Measurements from ENCODE around the gene SAMD11. TPM values are rescaled to one million over a fixed set of nuclear protein-coding genes. Genes with fewer than 3 reads are reported as not detected.
"Not testable (repeated sequence)": the region's sequence is repeated elsewhere in the genome, so short reads cannot be mapped to it uniquely, and the experiment has no call there.

The SAMD11 gene
- polyA plus RNA-seq, 1 of the 3 experiments (the other 2 are of a cell fraction): 2.1 TPM

DNA sequence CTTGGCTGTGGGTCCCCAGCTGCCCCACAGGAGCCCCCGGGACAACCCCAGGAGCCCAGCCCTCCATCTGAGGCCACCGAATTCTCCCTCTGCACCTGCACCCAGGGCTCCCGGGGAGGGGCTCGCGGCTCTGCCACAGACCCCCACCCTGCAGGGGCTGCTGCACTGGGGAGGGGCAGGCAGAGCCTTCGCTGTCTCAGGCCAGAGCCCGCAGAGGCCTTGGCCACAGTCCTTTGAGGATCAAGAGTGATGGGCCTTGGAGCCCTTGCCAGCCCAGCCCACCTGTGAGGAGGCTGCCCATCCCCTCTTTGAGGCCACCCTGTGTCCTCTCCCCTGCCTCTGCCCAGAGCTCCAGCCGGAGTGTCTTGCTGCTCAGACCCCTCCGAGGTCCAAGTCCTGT lies 51.6 kb downstream of the SAMD11 start (continued):
- TF ChIP-seq, protein P1, sequence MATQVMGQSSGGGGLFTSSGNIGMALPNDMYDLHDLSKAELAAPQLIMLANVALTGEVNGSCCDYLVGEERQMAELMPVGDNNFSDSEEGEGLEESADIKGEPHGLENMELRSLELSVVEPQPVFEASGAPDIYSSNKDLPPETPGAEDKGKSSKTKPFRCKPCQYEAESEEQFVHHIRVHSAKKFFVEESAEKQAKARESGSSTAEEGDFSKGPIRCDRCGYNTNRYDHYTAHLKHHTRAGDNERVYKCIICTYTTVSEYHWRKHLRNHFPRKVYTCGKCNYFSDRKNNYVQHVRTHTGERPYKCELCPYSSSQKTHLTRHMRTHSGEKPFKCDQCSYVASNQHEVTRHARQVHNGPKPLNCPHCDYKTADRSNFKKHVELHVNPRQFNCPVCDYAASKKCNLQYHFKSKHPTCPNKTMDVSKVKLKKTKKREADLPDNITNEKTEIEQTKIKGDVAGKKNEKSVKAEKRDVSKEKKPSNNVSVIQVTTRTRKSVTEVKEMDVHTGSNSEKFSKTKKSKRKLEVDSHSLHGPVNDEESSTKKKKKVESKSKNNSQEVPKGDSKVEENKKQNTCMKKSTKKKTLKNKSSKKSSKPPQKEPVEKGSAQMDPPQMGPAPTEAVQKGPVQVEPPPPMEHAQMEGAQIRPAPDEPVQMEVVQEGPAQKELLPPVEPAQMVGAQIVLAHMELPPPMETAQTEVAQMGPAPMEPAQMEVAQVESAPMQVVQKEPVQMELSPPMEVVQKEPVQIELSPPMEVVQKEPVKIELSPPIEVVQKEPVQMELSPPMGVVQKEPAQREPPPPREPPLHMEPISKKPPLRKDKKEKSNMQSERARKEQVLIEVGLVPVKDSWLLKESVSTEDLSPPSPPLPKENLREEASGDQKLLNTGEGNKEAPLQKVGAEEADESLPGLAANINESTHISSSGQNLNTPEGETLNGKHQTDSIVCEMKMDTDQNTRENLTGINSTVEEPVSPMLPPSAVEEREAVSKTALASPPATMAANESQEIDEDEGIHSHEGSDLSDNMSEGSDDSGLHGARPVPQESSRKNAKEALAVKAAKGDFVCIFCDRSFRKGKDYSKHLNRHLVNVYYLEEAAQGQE (IDR thresholded peaks at IDR 0.05; ENCODE audit: low read depth, low read length): no peak
- TF ChIP-seq YY1 (IDR thresholded peaks at IDR 0.05; ENCODE audit: low read depth): no peak
- TF ChIP-seq, protein P2, sequence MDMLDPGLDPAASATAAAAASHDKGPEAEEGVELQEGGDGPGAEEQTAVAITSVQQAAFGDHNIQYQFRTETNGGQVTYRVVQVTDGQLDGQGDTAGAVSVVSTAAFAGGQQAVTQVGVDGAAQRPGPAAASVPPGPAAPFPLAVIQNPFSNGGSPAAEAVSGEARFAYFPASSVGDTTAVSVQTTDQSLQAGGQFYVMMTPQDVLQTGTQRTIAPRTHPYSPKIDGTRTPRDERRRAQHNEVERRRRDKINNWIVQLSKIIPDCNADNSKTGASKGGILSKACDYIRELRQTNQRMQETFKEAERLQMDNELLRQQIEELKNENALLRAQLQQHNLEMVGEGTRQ (IDR thresholded peaks at IDR 0.05; ENCODE audit: borderline replicate concordance, low read depth, low read length): no peak
- no peak for TF ChIP-seq MEF2A (IDR thresholded peaks at IDR 0.05; ENCODE audit: borderline replicate concordance, low read depth)
- no peak for TF ChIP-seq FOXM1 (IDR thresholded peaks at IDR 0.05; ENCODE audit: low read depth)
- TF ChIP-seq, protein P3, sequence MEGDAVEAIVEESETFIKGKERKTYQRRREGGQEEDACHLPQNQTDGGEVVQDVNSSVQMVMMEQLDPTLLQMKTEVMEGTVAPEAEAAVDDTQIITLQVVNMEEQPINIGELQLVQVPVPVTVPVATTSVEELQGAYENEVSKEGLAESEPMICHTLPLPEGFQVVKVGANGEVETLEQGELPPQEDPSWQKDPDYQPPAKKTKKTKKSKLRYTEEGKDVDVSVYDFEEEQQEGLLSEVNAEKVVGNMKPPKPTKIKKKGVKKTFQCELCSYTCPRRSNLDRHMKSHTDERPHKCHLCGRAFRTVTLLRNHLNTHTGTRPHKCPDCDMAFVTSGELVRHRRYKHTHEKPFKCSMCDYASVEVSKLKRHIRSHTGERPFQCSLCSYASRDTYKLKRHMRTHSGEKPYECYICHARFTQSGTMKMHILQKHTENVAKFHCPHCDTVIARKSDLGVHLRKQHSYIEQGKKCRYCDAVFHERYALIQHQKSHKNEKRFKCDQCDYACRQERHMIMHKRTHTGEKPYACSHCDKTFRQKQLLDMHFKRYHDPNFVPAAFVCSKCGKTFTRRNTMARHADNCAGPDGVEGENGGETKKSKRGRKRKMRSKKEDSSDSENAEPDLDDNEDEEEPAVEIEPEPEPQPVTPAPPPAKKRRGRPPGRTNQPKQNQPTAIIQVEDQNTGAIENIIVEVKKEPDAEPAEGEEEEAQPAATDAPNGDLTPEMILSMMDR (IDR thresholded peaks at IDR 0.05): no peak

DNA sequence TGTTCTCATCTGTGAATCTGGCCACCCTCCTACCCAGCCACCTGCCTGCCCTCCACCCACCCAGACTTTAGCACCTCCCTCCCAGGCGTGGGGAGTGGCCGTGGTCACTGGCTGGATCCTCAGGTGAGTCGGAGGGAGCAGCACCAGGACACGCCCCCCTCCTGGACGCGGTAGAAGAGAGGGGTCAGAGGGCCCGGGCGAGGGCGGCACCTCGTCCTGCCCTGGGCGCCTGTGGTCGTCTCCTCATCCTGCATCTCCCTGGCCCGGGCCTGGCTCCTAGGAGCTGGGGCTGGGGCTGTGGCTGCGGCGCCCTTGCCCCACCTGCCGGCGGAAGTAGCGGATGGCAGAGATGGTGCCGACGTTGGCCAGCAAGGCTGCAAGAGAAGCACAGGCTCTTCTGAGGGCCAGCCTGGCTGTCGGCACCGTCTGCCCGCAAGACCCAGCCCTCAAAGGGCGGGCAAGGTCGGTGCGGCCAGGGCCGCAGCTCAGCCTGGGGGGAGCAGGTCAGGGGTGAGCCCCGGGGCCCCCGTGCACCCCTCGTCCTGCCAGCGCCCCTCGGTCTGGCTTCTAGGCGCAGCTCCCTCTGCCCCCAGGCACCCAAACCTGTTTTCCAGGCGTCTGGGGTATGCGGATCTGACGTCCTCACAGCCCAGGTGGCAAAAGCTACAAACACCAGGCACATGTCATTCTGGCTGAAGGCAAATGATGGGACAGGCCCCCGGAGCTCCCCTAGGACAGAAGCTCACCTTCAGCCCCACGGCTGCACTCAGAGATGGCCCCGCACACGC lies 52.4 kb downstream of the SAMD11 start:
- peaks cover 0 to 19% of the 10 kb centered on the region in 2 experiments; a peak in 1 of 4 replicates for H3K4me1 ChIP-seq (ENCODE audit: control insufficient read depth in 1 of 2, insufficient read depth in 2 of 2, low read depth in 1 of 2, low read length in 1 of 2)
- POLR2A ChIA-PET: interaction anchor here (0.8 to 1.3 kb wide), 3 partner anchors 8 to 71 kb away, joined by 3 to 6 read pairs (median 5); no protein-coding TSS in a partner anchor
- peak overlapping the region; percentile 59 to 73 for H3K4me3 ChIP-seq (ENCODE audit: low read depth in 2 of 2, low read length in 1 of 2)
- peak overlapping the region; percentile 21; the same call in 1 of the 2 replicates for H3K9ac ChIP-seq
- H4K20me1 ChIP-seq (ENCODE audit: insufficient read depth): no peaks in the 10 kb centered on the region
- peak overlapping the region in 1 of 2 experiments; percentile 58; a peak in 1 of 4 replicates for H3K27ac ChIP-seq (ENCODE audit: low read depth in 2 of 2, low read length in 1 of 2)
- H3K36me3 ChIP-seq (replicated peaks in 1 of 2; ENCODE audit: control insufficient read depth in 1 of 2, insufficient read depth in 2 of 2, low read length in 1 of 2): no peaks in the 10 kb centered on the region
- H3F3A ChIP-seq (replicated peaks; ENCODE audit: insufficient read depth): peaks cover 3% of the 10 kb centered on the region
- CTCF ChIA-PET: interaction anchor here (0.6 to 2.5 kb wide), 17 partner anchors 8 to 107 kb away, joined by 3 to 24 read pairs (median 4); partner anchors contain the start of gene NOC2L
- H3K9me3 ChIP-seq: no peaks in the 10 kb centered on the region
- H2AFZ ChIP-seq (ENCODE audit: low read depth): peak overlapping the region; percentile 92
- H3K4me2 ChIP-seq: peak overlapping the region; percentile 88
- H3K27me3 ChIP-seq (ENCODE audit: insufficient read depth): no peaks in the 10 kb centered on the region
- no peaks in the 10 kb centered on the region for H3K9me2 ChIP-seq
- WGBS (ENCODE audit: low lambda C conversion rate): 2% methylated on average over 11 of the region's 40 CpGs
- H3K79me2 ChIP-seq (ENCODE audit: insufficient read depth): no peaks in the 10 kb centered on the region
- peak; percentile 72 for TF ChIP-seq RAD21 (IDR thresholded peaks at IDR 0.05; ENCODE audit: low read length)
- no peak for TF ChIP-seq YY1 (IDR thresholded peaks at IDR 0.05; ENCODE audit: low read depth)
- TF ChIP-seq MXI1 (IDR thresholded peaks at IDR 0.05; ENCODE audit: low read depth, low read length): no peak
- TF ChIP-seq GABPA (IDR thresholded peaks at IDR 0.05; ENCODE audit: low read depth): no peak
- peak; percentile 59 for TF ChIP-seq SMC3 (IDR thresholded peaks at IDR 0.05; ENCODE audit: low read depth, low read length)
- peak; percentile 8 for TF ChIP-seq CHD2 (IDR thresholded peaks at IDR 0.05; ENCODE audit: low read length, partially characterized antibody)
- no peak for TF ChIP-seq EP300 (IDR thresholded peaks at IDR 0.05; ENCODE audit: borderline replicate concordance in 1 of 2, low read depth in 1 of 2, low read length in 1 of 2)
- no peak for TF ChIP-seq GATA2 (CRISPR knock-in tag; IDR thresholded peaks at IDR 0.05)
- TF ChIP-seq, protein P3 (IDR thresholded peaks at IDR 0.05): peak; percentile 43
- TF ChIP-seq, protein P4, sequence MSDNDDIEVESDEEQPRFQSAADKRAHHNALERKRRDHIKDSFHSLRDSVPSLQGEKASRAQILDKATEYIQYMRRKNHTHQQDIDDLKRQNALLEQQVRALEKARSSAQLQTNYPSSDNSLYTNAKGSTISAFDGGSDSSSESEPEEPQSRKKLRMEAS (IDR thresholded peaks at IDR 0.05; ENCODE audit: low read depth): 0 out of 2 replicates have a peak, but pooled peaks have one; percentile 11
- DNase-seq: peak; percentile 92

DNA sequence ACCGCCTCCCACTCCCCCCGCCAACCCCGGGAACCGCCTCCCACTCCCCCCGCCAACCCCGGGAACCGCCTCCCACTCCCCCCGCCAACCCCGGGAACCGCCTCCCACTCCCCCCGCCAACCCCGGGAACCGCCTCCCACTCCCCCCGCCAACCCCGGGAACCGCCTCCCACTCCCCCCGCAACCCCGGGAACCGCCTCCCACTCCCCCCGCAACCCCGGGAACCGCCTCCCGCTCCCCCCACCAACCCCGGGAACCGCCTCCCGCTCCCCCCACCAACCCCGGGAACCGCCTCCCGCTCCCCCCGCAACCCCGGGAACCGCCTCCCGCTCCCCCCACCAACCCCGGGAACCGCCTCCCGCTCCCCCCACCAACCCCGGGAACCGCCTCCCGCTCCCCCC lies 53.1 kb downstream of the SAMD11 start:
- not testable (repeated sequence) for H3K4me3 ChIP-seq (ENCODE audit: low read depth in 2 of 2, low read length in 1 of 2); H3K79me2 ChIP-seq (ENCODE audit: insufficient read depth); H2AFZ ChIP-seq (ENCODE audit: low read depth); H3F3A ChIP-seq (replicated peaks; ENCODE audit: insufficient read depth); DNase-seq; H3K27ac ChIP-seq (ENCODE audit: low read depth in 2 of 2, low read length in 1 of 2); H3K4me2 ChIP-seq; H3K9me3 ChIP-seq; H3K9ac ChIP-seq; H3K36me3 ChIP-seq (replicated peaks in 1 of 2; ENCODE audit: control insufficient read depth in 1 of 2, insufficient read depth in 2 of 2, low read length in 1 of 2); H4K20me1 ChIP-seq (ENCODE audit: insufficient read depth); H3K9me2 ChIP-seq; H3K27me3 ChIP-seq (ENCODE audit: insufficient read depth)
- POLR2A ChIA-PET: interaction anchor here (0.8 to 1.3 kb wide), 2 partner anchors 9 to 72 kb away, joined by 5 to 6 read pairs; no protein-coding TSS in a partner anchor
- CTCF ChIA-PET: interaction anchor here (0.6 to 2.5 kb wide), 11 partner anchors 8 to 72 kb away, joined by 3 to 24 read pairs (median 5); partner anchors contain the start of gene NOC2L
- WGBS (ENCODE audit: low lambda C conversion rate): 3% methylated on average over 6 of the region's 39 CpGs
- H3K4me1 ChIP-seq (ENCODE audit: control insufficient read depth in 1 of 2, insufficient read depth in 2 of 2, low read depth in 1 of 2, low read length in 1 of 2): peaks cover 0 to 21% of the 10 kb centered on the region in 2 experiments; a peak in 1 of 4 replicates
